Right lobe of liver (tissue), 4 donors: ENCODE data around the gene DRC7.
"Not testable (repeated sequence)": the region's sequence is repeated elsewhere in the genome, so short reads cannot be mapped to it uniquely, and the experiment has no call there.

ENCODE experiments used
- POLR2A ChIP-seq: fragments of 450-650 bp; IDR thresholded peaks from one replicate; pipeline ENCODE4 v1.6.1; 2017; ENCODE audit warnings: antibody characterized with exemption, mild to moderate bottlenecking
- TF ChIP-seq, protein P1 (sequence below), 4 donors: fragments of 200-600 bp in 3 of 4; fragments of 450-650 bp in 1 of 4; IDR thresholded peaks; one replicate each; pipeline versions ENCODE4 v1.5.1 to v1.8.0; 2016 to 2022; ENCODE audit warnings: antibody characterized with exemption in 4 of 4, mild to moderate bottlenecking in 2 of 4
- donor health status: DM: no; HTN: no; CAD: no.
- donor health status: DM: no; HTN: no; CAD: no.
- donor health status: DM: no; HTN: yes; CAD: no.

DNA sequence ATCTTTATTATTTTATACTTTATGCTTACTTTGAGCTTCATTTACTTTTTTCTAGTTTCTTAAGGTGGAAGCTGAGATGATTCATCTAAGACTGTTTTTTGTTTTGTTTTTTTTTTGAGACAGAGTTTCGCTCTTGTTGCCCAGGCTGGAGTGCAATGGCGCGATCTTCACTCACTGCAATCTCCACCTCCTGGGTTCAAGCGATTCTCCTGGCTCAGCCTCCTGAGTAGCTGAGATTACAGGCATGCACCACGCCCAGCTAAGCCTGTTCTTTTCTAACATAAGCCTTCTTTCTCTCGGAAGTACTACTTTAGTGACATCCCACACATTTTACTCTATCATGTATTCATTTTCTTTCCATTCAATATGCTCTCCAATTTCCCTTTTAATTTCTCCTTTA lies 18.0 kb downstream of the DRC7 start:
- TF ChIP-seq, protein P1, sequence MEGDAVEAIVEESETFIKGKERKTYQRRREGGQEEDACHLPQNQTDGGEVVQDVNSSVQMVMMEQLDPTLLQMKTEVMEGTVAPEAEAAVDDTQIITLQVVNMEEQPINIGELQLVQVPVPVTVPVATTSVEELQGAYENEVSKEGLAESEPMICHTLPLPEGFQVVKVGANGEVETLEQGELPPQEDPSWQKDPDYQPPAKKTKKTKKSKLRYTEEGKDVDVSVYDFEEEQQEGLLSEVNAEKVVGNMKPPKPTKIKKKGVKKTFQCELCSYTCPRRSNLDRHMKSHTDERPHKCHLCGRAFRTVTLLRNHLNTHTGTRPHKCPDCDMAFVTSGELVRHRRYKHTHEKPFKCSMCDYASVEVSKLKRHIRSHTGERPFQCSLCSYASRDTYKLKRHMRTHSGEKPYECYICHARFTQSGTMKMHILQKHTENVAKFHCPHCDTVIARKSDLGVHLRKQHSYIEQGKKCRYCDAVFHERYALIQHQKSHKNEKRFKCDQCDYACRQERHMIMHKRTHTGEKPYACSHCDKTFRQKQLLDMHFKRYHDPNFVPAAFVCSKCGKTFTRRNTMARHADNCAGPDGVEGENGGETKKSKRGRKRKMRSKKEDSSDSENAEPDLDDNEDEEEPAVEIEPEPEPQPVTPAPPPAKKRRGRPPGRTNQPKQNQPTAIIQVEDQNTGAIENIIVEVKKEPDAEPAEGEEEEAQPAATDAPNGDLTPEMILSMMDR (IDR thresholded peaks at IDR 0.05): not testable (repeated sequence)
- not testable (repeated sequence) for TF ChIP-seq POLR2A
